GM15510 (cell line): ENCODE results near the gene CTXND1.

Experiments
- POLR2A ChIP-seq: IDR thresholded peaks from 3 replicates; pipeline ENCODE4 v1.6.1; 2011; ENCODE audit warnings: borderline replicate concordance; ENCODE audit not compliant: insufficient read length; ENCODE audit errors: extremely low read depth

The CTXND1 gene

GRCh38 chr15:80202641-80203360 is 49.2 kb downstream of the CTXND1 start:
- TF ChIP-seq POLR2A: no peak

DNA sequence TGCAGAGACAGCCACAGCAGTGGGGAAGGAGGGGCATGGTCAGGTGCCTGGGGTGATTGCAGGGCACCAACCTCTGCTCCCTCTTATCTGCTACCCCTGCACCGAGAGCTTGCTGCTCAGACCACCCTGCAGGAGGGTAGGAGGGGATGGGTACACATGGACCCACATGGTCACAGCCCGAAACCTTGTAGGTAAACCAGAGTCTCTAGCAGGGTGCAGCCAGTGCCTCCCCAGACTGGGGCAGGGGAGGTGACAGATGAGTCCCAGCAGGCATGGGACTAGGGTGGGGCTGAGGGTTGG is 50.0 kb downstream of the CTXND1 start:
- no peak for TF ChIP-seq POLR2A

GRCh38 chr15:80201256-80202015 is 50.6 kb downstream of the CTXND1 start:
- TF ChIP-seq POLR2A: no peak

- TF ChIP-seq POLR2A: no peak
These were observed 52.1 kb downstream of the CTXND1 start for GRCh38 chr15:80199869-80200268.

GRCh38 chr15:80199366-80199765 is 52.6 kb downstream of the CTXND1 start:
- TF ChIP-seq POLR2A: no peak

DNA sequence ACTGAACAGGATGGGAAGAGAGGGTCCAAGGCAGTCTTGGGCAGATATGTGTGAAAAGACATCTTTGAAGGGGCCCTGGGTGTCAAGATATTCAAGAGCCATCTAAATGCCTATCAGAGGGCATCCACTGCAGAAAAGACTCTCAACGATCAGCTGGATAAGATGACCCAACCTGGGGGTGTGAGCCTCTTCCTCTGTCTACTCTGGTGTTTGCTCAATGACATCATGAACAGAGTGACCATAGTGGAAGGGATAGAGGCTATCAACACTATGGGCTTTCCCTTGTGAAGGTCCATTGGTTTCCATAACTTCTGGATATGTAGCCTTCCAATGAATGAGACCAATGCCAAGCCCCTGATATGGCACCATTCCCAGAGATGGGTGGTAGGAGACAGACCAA is 57.1 kb downstream of the CTXND1 start:
- TF ChIP-seq POLR2A: no peak

DNA sequence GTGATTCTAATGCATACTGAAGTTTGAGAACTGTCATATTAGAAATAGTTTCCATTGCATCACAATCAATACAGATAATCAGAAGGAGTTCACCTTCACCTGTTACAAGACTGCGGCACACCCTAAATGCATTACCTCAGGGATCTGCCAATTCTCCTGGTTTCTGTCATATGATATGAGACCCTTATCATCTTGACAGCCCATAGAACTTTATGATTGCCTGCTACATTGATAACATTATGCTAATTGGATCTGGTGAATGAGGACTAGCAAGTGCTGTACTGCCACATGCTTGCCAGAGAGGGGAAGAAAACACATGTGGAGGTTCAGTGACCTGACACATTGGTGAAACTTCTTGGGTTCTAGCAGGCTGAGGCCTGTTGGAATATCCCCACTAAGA is 57.8 kb downstream of the CTXND1 start:
- no peak for TF ChIP-seq POLR2A

DNA sequence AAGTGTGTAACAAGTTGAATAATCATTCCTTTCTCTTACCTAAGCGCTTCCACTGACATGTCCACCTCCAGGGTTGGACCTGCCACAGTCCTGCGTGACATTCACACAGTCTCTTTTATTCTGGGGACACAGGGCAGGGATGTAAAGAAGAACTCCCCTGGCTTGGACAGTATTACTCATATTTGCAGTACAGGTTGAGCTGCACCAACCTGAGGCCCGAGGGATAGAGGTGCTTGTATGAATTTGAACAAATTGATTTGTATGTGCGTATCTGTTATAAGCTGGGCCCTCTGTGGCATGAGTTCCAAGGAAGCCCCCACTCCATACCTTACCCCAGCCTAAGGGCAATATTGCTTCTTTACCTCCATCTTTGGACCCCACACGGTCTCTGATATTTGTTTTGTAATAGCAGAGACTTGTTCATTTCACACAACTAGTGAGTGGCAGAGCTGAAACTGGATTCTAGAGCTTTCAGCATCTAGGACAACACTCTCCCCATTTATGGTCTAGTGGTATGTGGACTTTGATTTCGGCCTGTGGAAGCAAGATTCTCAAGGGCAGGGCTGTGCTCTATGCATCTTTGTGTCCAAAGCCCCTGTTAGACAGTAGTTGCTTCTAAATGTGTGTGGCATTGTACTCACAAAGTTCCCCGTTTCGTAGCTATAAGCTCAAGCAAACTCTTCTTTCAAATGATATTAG is 60.0 kb downstream of the CTXND1 start:
- TF ChIP-seq POLR2A: no peak

- no peak for TF ChIP-seq POLR2A
These were observed 60.8 kb downstream of the CTXND1 start for GRCh38 chr15:80191198-80191597.

DNA sequence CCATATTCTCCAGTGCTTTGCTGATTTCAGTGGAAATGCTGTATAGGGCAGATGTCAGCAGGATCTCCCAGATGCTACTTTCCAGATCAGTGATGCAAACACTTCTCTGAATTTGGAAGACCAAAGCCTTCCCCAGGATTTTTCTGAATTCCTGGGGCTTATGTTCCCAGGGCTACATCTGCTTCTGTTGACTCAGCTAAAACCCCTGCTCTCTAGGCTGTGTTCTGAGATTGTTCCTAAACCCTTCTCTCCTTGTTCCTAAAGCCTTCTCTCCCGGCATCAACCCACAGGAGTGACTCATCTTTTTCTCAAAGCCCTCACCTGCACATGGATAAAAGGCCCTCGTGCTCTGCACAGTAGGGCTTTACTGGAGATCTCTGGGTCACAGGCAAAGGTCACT is 63.8 kb downstream of the CTXND1 start:
- TF ChIP-seq POLR2A: no peak

- TF ChIP-seq POLR2A: no peak
These were observed 65.4 kb downstream of the CTXND1 start for GRCh38 chr15:80186597-80186996.

- no peak for TF ChIP-seq POLR2A
These were observed 65.9 kb downstream of the CTXND1 start for GRCh38 chr15:80186066-80186465.

GRCh38 chr15:80185152-80185551 is 66.9 kb downstream of the CTXND1 start:
- no peak for TF ChIP-seq POLR2A

DNA sequence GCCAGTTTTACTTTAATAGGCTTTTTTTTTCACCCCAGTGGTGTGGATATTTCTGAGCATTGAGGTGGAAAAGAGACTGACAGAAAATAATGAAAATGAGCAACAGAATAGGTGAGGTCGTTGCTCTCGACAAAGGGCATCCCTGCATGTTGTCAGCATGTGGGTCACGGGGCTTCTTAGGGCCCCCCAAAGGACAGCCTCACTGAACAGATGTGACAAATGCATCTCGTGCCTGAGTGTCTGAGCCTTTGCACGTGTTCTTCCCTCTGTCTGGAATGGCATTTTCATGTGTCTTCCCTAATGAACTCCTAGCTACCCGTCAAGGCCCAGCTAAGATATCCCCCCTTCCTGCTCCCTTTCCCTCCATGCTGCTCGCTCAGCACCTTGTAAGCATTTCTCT is 67.5 kb downstream of the CTXND1 start:
- TF ChIP-seq POLR2A: no peak

GRCh38 chr15:80183886-80184285 is 68.1 kb downstream of the CTXND1 start:
- no peak for TF ChIP-seq POLR2A

GRCh38 chr15:80183306-80183705 is 68.7 kb downstream of the CTXND1 start:
- no peak for TF ChIP-seq POLR2A

- no peak for TF ChIP-seq POLR2A
These were observed 69.3 kb downstream of the CTXND1 start for GRCh38 chr15:80182611-80183261.
